NCI-H1092 treated with DMSO at 0.1 percent for 48 hours (cell line): ENCODE results near the gene CD209.
A peak's percentile ranks its signal among the peaks of the same experiment; 100 is the strongest.
"Not testable (repeated sequence)": the region's sequence is repeated elsewhere in the genome, so short reads cannot be mapped to it uniquely, and the experiment has no call there.

Source experiments
- DNase-seq: peaks from one replicate; lab custom pipeline; 2025; lab: John Stamatoyannopoulos, UW

The CD209 gene

DNA sequence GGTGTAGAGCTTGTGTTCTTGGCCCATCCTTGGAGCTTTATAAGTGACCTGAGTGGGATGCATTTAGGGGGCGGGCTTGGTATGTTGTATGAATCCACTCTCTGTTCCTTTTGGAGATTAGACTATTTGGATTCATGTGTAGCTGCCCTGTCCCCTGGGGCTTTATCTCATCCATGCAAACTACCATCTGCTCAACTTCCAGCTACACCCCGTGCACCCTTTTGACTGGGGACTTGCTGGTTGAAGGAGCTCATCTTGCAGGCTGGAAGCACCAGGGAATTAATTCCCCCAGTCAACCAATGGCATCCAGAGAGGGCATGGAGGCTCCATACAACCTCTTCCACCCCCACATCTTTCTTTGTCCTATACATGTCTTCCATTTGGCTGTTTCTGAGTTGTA is 21.8 kb upstream of the CD209 start:
- DNase-seq: no peak

- DNase-seq: no peak
Observed at GRCh38 chr19:7767487-7767886, 20.2 kb upstream of the CD209 start.

DNA sequence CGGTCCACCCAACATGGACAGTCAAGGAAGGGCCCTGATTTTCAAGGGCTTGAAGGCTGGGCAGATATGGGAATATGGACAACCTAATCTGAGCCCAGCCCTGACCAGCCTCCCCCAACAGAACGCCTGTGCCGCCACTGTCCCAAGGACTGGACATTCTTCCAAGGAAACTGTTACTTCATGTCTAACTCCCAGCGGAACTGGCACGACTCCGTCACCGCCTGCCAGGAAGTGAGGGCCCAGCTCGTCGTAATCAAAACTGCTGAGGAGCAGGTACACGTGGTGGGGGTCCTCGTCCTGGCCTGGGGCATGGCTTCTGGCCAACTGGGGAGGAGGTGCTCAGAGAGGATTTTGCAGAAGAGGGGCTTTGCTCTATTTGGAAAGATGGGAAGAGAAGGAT is 19.2 kb upstream of the CD209 start:
- DNase-seq: no peak

GRCh38 chr19:7765043-7765442 is 17.7 kb upstream of the CD209 start:
- DNase-seq: not testable (repeated sequence)

DNA sequence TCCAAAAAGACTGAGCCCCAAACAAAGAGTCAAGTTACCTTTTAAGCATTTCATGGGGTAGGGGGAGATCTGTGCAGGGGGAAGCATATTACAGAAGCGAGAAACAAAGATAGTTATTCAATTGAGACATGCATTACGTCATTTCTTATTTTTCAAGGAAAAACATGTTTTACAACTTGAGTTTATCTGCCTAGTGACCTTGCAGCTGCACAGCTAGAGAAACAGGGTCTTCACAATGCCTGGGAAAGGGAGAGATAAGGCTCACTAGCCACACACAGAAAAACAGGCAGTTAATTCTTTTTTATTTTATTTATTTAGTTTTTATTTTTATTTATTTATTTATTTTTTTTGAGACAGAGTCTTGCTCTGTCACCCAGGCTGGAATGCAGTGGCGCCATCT is 16.8 kb upstream of the CD209 start:
- DNase-seq: not testable (repeated sequence)

DNA sequence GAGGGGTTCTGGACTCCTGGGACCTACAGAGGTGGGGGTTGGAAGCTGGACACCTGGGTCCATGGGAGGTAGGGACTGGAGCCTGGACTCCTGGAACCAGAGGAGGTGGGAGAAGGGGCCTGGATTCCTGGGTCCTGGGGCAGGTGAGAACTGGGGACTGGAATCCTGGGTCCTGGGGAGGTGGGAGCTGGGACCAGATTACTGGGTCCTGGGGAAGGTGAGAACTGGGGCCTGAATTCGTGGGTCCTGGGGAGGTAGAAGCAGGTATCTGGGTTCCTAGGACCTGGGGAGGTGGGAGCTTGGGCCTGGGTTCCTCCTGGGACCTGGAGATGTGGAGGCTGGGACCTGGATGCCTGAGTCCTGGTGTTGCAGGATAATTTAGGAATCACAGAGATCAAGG is 16.4 kb upstream of the CD209 start:
- DNase-seq: no peak

DNA sequence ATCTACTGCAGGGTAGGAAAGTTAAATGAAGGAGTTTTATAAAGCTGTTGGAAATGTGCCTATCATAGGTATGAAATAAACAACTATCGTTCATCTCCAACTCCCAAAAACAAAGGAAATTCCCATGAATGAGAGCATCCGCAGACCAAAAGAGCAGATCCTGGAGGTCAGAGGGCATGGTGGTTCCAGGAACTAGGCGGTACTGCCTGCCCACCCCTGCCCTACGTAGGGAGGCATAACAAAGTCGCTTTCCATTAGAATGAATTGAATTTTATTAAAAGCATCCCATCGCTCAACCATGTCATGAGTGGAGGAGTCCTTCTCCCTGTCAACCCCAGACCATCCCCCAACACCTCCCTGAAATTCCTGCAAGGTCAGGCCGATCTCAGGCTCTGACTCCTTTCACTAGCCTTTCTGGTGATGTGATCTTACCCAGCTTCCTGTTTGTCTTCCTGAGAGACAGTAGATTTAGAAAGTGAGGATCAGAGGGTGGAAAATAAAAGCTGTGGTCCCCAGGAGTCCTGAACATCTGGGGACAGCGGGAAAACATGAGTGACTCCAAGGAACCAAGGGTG is 15.5 kb upstream of the CD209 start, which contains the start of gene CLEC4M:
CLEC4M (plus strand) TSS at position 525 of the 575 bp plus-strand sequence; CDS start at position 549, 24 bp downstream.
- DNase-seq: no peak

- no peak for DNase-seq
Observed at GRCh38 chr19:7759156-7759555, 11.8 kb upstream of the CD209 start.

GRCh38 chr19:7757358-7757757 is 10.0 kb upstream of the CD209 start:
- no peak for DNase-seq

DNA sequence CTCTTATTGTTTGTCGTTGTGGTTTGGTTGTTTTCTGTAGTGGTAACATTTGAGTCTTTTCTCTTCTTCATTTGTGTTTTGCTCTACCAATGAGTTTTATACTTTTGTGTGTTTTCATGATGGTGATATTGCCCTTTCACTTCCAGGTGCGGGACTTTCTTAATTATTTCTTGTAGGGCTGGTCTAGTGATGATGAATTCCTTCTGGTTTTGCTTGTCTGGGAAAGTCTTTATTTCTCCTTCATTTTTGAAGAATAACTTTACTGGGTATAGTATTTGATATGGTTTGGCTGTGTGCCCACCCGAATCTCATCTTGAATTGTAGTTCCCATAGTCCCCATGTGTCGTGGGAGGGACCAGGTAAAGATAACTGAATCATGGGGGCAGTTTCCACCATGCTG is 8.9 kb upstream of the CD209 start:
- no peak for DNase-seq

- no peak for DNase-seq
Observed at GRCh38 chr19:7751157-7751783, 3.9 kb upstream of the CD209 start.

DNA sequence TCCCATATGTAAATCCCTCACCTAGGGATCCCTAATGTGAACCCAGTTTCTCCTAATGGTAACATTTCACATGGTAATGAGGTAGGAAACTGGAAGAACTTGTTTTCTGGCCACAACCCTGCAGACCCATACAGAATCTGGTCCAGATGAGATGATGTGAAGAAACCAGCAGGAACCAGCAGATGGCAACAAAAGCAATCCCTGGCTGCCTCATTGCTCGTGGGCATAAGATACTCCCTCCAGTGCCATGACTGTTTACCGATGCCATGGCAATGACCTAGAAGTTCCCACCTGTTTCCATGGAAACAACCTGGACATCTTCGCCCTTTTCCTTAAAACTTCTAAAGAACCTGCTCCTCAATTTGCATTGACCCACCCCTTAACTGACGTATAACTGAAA is 1.4 kb upstream of the CD209 start:
- peak; percentile 22 for DNase-seq

- DNase-seq: no peak
Observed at GRCh38 chr19:7748171-7748570, 837 bp upstream of the CD209 start.

DNA sequence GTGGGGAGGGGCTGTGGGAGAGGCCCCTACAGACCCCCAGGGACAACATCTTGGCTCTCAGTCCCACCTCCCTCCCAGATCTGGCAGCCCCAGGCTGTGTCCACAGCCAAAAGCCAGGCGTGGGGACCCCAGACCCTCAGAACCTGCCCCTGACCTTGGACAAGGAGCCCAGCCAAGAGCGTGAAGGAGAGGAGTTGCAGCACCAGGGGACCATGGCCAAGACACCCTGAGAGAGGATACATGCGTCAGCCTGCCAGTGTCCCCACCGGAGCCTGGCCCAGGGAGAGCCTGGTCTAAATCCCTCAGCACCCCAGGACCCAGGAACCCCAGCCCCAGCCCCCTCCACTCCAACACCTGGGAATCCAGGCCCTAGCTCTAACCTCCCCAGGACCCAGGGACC is 1.0 kb downstream of the CD209 start:
- DNase-seq: not testable (repeated sequence)

DNA sequence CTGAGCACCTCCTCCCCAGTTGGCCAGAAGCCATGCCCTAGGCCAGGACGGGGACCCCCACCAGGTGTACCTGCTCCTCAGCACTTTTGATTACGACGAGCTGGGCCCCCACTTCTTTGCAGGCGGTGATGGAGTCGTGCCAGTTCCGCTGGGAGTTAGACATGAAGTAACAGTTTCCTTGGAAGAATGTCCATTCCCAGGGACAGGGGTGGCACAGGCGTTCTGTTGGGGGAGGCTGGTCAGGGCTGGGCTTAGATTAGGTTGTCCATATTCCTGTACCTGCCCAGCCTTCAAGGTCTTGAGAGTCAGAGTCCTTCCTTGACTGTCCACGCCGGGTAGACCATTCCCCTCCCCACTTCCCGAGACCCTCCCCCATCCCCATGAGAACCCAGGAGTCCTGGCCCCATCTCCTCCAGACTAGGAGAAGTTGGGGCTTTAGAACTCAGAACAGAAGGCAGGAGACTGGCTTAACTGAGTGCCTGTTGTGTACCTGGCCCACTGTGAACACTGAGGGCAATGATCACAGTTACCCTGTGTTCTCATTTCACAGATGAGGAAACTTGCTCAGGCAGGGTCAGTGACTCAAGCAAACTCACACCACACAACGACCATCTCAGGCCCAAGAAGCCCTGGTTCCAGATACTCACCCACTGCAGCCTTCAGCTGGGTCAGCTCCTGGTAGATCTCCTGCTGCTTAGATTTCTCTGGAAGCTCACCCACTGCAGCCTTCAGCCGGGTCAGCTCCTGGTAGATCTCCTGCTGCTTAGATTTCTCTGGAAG is 2.3 kb downstream of the CD209 start:
- DNase-seq: no peak

- no peak for DNase-seq
Observed at GRCh38 chr19:7744199-7744786, 3.0 kb downstream of the CD209 start.

DNA sequence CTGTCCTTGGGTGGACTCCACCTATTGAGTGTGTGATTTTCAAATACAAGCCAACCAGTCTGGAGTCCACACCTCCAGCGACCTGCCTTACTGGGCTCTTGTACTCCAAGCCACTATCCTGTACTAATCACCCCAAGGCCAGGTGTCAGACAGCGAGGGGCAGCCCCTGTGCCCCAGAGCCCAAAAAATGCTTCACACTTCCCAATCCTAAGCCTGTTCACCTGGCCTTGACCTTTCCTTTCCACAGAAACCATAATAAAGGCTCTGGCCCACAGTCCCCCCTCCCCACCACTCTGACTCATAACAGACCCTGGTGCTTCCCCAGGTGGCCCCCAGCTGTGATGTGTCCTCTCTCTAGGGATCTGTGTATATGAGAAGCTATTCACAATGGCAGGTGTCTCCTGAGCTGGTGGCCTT is 3.9 kb downstream of the CD209 start:
- DNase-seq: no peak

- DNase-seq: no peak
Observed at GRCh38 chr19:7742991-7743390, 4.3 kb downstream of the CD209 start.

- DNase-seq: no peak
Observed at GRCh38 chr19:7742575-7742974, 4.8 kb downstream of the CD209 start.

GRCh38 chr19:7740682-7741054 is 6.7 kb downstream of the CD209 start:
- DNase-seq: no peak

- DNase-seq: no peak
Observed at GRCh38 chr19:7739801-7740681, 7.3 kb downstream of the CD209 start.

DNA sequence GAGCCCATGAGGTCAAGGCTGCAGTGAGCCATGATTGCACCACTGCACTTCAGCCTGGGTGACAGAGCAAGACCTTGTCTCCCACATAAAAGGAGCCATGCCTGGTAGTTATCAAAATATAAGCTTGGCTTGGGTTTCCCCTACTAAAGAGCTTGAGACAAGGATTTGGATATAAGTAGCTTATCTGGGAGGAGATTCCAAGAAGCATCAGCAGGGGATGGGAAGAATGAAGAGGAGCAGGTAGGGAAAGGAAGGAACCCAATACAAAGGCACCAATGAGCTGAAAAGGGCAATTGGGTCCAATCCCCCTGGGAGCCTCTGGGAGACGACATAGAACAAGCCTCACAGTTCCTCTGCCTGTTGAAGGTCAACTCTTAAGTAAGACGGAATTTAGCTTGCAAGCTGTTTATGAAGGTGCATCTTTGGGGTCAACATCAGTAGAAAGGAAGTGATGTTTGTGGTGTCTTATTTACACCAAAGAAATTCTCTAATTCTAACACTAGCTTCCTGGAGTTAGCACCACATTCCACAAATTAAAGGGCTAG is 8.1 kb downstream of the CD209 start:
- no peak for DNase-seq
